HepG2 (cell line): ENCODE data around the gene USP34. TPM values are rescaled to one million over a fixed set of nuclear protein-coding genes. Genes with fewer than 3 reads are reported as not detected.
A peak's percentile ranks its signal among the peaks of the same experiment; 100 is the strongest.

Experiments
- ATAC-seq: fragments of 200-7000 bp; cut with Tn5 transposase; 3 replicates; pipeline ENCODE4 v1.9.1; 2020; ENCODE audit warnings: mild to moderate bottlenecking, moderate library complexity
- BruUV-seq: library from RNA; stranded (reverse); fragments of 400-500 nt; replicated peaks from 2 replicates; lab custom pipeline; 2021; lab: Mats Ljungman, UMichigan
- CTCF ChIA-PET: fragments of 300-600 bp; formaldehyde crosslinking; extraction: SDS; loops from one replicate; lab custom pipeline; 2021; ENCODE audit warnings: low total read pairs, inconsistent platforms, low intra/inter-chr PET ratio; lab: Yijun Ruan, JAX
- POLR2A ChIA-PET: fragments of 350-600 bp; sonication (Branson Sonifier 250); formaldehyde crosslinking; loops from one replicate; lab custom pipeline; 2020; ENCODE audit warnings: antibody characterized with exemption, inconsistent platforms; lab: Yijun Ruan, JAX
- DNase-seq: peaks from one replicate; pipeline ENCODE4 v3.0.0-alpha.2; 2015; ENCODE audit warnings: low spot score
- FAIRE-seq: peaks from 3 replicates; lab custom pipeline; 2011; peaks lifted over from hg19 to GRCh38; lab: Jason Lieb, UNC
- H2AFZ ChIP-seq: one replicate; pipeline ENCODE4 v1.6.1; 2011; ENCODE audit warnings: low read length, inconsistent platforms
- H3K27ac ChIP-seq: fragments of 300-600 bp; 3 replicates; pipeline ENCODE4 v1.8.0; 2011; ENCODE audit warnings: mixed run types, mild to moderate bottlenecking, mixed read lengths, low read length, inconsistent platforms; ENCODE audit not compliant: insufficient read depth; ENCODE audit errors: extremely low read length
- H3K27me3 ChIP-seq, 2 experiments: fragments of 200-600 bp in 1 of 2; 2 replicates in 1 of 2; 3 replicates in 1 of 2; pipeline versions ENCODE4 v1.6.0 to v1.8.0; 2011; ENCODE audit warnings: low read length in 2 of 2, mild to moderate bottlenecking in 2 of 2, moderate library complexity in 2 of 2, inconsistent platforms in 1 of 2; ENCODE audit not compliant: insufficient read depth in 2 of 2, control insufficient read depth in 1 of 2
- H3K36me3 ChIP-seq, 2 experiments: fragments of 200-600 bp in 1 of 2; replicated peaks in 1 of 2; 2 replicates in 1 of 2; 3 replicates in 1 of 2; pipeline versions ENCODE4 v1.5.1 to v1.8.0; 2011; ENCODE audit warnings: low read length in 2 of 2, inconsistent platforms in 1 of 2; ENCODE audit not compliant: insufficient read depth in 2 of 2, control insufficient read depth in 1 of 2
- H3K4me1 ChIP-seq: 2 replicates; pipeline ENCODE4 v1.5.1; 2012; ENCODE audit warnings: low read length, inconsistent platforms; ENCODE audit not compliant: insufficient read depth
- H3K4me2 ChIP-seq: 2 replicates; pipeline ENCODE4 v1.6.0; 2011; ENCODE audit warnings: low read depth, low read length, inconsistent platforms
- H3K4me3 ChIP-seq, 3 experiments: fragments of 200-600 bp in 1 of 3; sonication (generic), shearing (Covaris generic) in 1 of 3; replicated peaks in 1 of 3; 2 replicates each; pipeline ENCODE4 v1.5.1; 2011 to 2016; ENCODE audit warnings: low read length in 3 of 3, inconsistent platforms in 2 of 3, low read depth in 2 of 3, mild to moderate bottlenecking in 2 of 3, control low read depth in 1 of 3, mixed read lengths in 1 of 3; ENCODE audit not compliant: insufficient read depth in 1 of 3
- H3K79me2 ChIP-seq: one replicate; pipeline ENCODE4 v1.6.1; 2011; ENCODE audit warnings: low read length, inconsistent platforms; ENCODE audit not compliant: insufficient read depth
- H3K9ac ChIP-seq: 2 replicates; pipeline ENCODE4 v1.6.0; 2011; ENCODE audit warnings: mild to moderate bottlenecking, low read depth, low read length, inconsistent platforms; ENCODE audit not compliant: insufficient read depth
- H3K9me3 ChIP-seq: 2 replicates; pipeline ENCODE4 v1.5.1; 2012; ENCODE audit warnings: mild to moderate bottlenecking, low read length
- H4K20me1 ChIP-seq: 2 replicates; pipeline ENCODE4 v1.6.0; 2011; ENCODE audit warnings: inconsistent platforms, mild to moderate bottlenecking, low read length, moderate library complexity; ENCODE audit not compliant: insufficient read depth
- ATAD3A ChIP-seq: sonication (generic); formaldehyde crosslinking; IDR thresholded peaks from 2 replicates; pipeline ENCODE4 v1.4.0; 2020; ENCODE audit warnings: missing genetic modification reagents
- CAMTA2 ChIP-seq: sonication (generic); formaldehyde crosslinking; IDR thresholded peaks from 2 replicates; pipeline ENCODE4 v1.4.0; 2020; ENCODE audit warnings: mild to moderate bottlenecking, missing genetic modification reagents, borderline replicate concordance
- CENPX ChIP-seq: sonication (generic); formaldehyde crosslinking; IDR thresholded peaks from 2 replicates; pipeline ENCODE4 v1.9.0; 2021; ENCODE audit warnings: mild to moderate bottlenecking, missing genetic modification reagents, moderate library complexity
- PHF21A ChIP-seq: sonication (generic); formaldehyde crosslinking; IDR thresholded peaks from 2 replicates; pipeline ENCODE4 v1.5.0; 2020; ENCODE audit warnings: mild to moderate bottlenecking, missing genetic modification reagents
- SOX6 ChIP-seq, 2 experiments: fragments of 450-650 bp in 1 of 2; sonication (generic) in 1 of 2; formaldehyde crosslinking in 1 of 2; IDR thresholded peaks; 2 replicates each; pipeline versions ENCODE4 v1.4.0 to v1.6.1; 2017 to 2020; ENCODE audit warnings: antibody characterized with exemption in 1 of 2, mild to moderate bottlenecking in 1 of 2, missing genetic modification reagents in 1 of 2
- THYN1 ChIP-seq: sonication (generic); formaldehyde crosslinking; IDR thresholded peaks from 2 replicates; pipeline ENCODE4 v1.8.1; 2023; ENCODE audit warnings: low read depth, mild to moderate bottlenecking, moderate library complexity, missing genetic modification reagents, borderline replicate concordance
- TRIM24 ChIP-seq: sonication (generic); formaldehyde crosslinking; IDR thresholded peaks from 2 replicates; pipeline ENCODE4 v1.8.0; 2022; ENCODE audit warnings: mild to moderate bottlenecking, missing genetic modification reagents
- ZEB1 ChIP-seq: IDR thresholded peaks from 2 replicates; pipeline ENCODE4 v1.6.1; 2012; ENCODE audit warnings: mild to moderate bottlenecking, low read depth, inconsistent platforms; ENCODE audit not compliant: insufficient replicate concordance
- ZMYM2 ChIP-seq: sonication (generic); formaldehyde crosslinking; IDR thresholded peaks from 2 replicates; pipeline ENCODE4 v1.8.0; 2022; ENCODE audit warnings: mild to moderate bottlenecking, missing genetic modification reagents
- ZNF552 ChIP-seq: sonication (generic); formaldehyde crosslinking; IDR thresholded peaks from 2 replicates; pipeline ENCODE4 v1.9.0; 2022; ENCODE audit warnings: missing genetic modification reagents, mild to moderate bottlenecking, borderline replicate concordance
- ZNF879 ChIP-seq: sonication (generic); formaldehyde crosslinking; IDR thresholded peaks from 2 replicates; pipeline ENCODE4 v1.8.1; 2023; ENCODE audit warnings: missing genetic modification reagents
- ZSCAN31 ChIP-seq: sonication (generic); formaldehyde crosslinking; IDR thresholded peaks from 2 replicates; pipeline ENCODE4 v1.5.0; 2020; ENCODE audit warnings: low read depth, mild to moderate bottlenecking, missing genetic modification reagents
- ZZZ3 ChIP-seq: sonication (generic); formaldehyde crosslinking; IDR thresholded peaks from 2 replicates; pipeline ENCODE4 v1.4.0; 2020; ENCODE audit warnings: missing genetic modification reagents, mild to moderate bottlenecking, borderline replicate concordance
- WGBS: methylation state at CpG from one replicate; pipeline ENCODE4 v1.1.6; 2017; ENCODE audit warnings: low lambda C conversion rate; 5-methylcytosine and 5-hydroxymethylcytosine counted together
- in situ Hi-C: cut with HindIII; loops from 2 replicates; pipeline ENCODE4 v1.10.0; 2017; ENCODE audit warnings: low pct_unique_long_range_greater_than_20kb; ENCODE audit not compliant: extremely low pct_ligation_motif_present
- intact Hi-C: fragments of 100-400 bp; cut with micrococcal nuclease; formaldehyde crosslinking; loops from one replicate; pipeline ENCODE4 v1.10.0; 2022; ENCODE audit not compliant: unreplicated experiment
- polyA plus RNA-seq, 8 experiments: library from polyadenylated mRNA; depleted of rRNA in 3 of 8; stranded (reverse) in 7 of 8; unstranded in 1 of 8; fragments of >200 nt; fragmentation: Illumina TruSeq in 4 of 8; extraction: Trizol in 4 of 8; gene quantifications; 2 replicates each; pipeline versions ENCODE4 v1.2.1 to v1.2.3, GENCODE V29; 2011 to 2016; ENCODE audit warnings: low read depth in 4 of 8, missing spikeins in 1 of 8, mixed read lengths in 1 of 8; ENCODE audit not compliant: insufficient read depth in 1 of 8
- total RNA-seq, 5 experiments: library from RNA; depleted of rRNA; stranded (reverse); fragments of >200 nt; fragmentation: Illumina TruSeq; extraction: Trizol; gene quantifications; 2 replicates each; pipeline ENCODE4 v1.2.3, GENCODE V29; 2016; ENCODE audit warnings: low read depth in 1 of 5
- TF ChIP-seq, protein P1 (sequence below): sonication (generic); formaldehyde crosslinking; IDR thresholded peaks from 2 replicates; pipeline ENCODE4 v1.4.0; 2020; ENCODE audit warnings: missing genetic modification reagents
- TF ChIP-seq, protein P2 (sequence below): sonication (generic); formaldehyde crosslinking; IDR thresholded peaks from 2 replicates; pipeline ENCODE4 v1.8.0; 2022; ENCODE audit warnings: missing genetic modification reagents, mild to moderate bottlenecking, inconsistent platforms, borderline replicate concordance
- TF ChIP-seq, protein P3 (sequence below): sonication (generic); formaldehyde crosslinking; IDR thresholded peaks from 2 replicates; pipeline ENCODE4; 2020; ENCODE audit warnings: missing genetic modification reagents, mild to moderate bottlenecking, borderline replicate concordance

USP34 gene
- total and polyA plus RNA-seq, 2 of the 13 experiments (the other 11 are each of a cell fraction or from before 2014, with no cell fraction given): 99.2 to 100 TPM

DNA sequence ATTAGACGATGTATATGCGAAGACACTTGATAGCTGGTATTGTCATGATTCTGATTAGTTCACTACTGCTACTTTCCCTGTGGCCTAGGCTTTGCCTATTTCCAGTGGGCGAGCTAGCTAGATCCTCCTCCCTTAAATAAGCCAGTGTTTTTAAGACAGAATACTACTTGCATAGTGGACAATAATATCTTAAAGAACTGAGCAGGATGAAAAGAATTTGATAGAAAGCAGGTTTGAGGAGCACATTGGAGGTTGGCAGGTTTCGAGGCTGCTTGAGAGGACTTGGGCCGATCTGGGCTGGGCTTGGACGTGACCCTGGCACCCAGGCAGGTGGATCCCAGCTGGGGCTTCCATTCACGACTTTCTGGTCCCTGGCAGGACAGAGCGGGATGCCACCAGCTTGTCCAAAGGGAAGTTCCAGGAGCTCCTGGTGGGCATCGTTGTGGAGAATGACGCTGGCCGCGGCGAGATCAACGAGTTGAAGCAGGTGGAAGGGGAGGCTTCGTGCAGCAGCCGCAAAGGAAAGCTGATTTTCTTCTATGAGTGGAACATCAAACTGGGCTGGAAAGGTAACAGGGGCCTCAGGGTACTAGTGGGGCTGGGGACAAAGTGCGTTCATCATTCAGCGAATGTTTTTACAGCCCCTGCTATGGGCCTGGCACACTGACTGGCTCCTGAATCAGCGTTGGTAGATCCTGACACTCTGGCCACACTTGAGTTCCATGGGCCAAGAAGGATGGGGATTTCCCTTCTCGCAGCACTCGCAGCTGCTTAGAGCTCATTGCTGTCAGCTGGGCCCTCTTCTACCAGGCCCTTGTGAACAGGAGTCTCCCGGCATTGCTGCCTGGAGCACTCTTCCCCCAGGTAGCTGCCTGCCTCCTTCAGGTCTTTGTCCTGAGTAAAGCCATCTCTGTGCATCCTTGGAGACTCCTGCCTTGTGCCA lies 292.0 kb downstream of the USP34 start:
- in situ Hi-C loops (no loop called here), intact Hi-C loops (no loop called here)
- ChIA-PET POLR2A (interaction anchor here (0.7 to 4.0 kb wide), 12 partner anchors 10 to 585 kb away, joined by 3 to 79 read pairs (median 8); partner anchors contain the start of genes C2orf74, PEX13, PUS10 and SANBR), CTCF (no interaction called here)
- Histone ChIP-seq H3K4me3 (peak overlapping the region; percentile 85 to 94 (median 93)), H3K27ac (peak overlapping the region; percentile 93), H4K20me1 (peaks cover under 1% of the 10 kb centered on the region; the same call in 1 of the 2 replicates), H3K9me3 (no peaks in the 10 kb centered on the region), H3K9ac (peak overlapping the region; percentile 96), H3K36me3 (peaks cover 16 to 42% of the 10 kb centered on the region in 2 experiments), H2AFZ (no peak overlapping the region), H3K4me1 (peaks cover 78% of the 10 kb centered on the region), H3K4me2 (peak overlapping the region; percentile 85), H3K27me3 (no peaks in the 10 kb centered on the region), H3K79me2 (peaks cover 58% of the 10 kb centered on the region)
- 92% methylated on average over 22 of the region's 22 CpGs for WGBS
- no peak for FAIRE-seq
- ATAC-seq: no peak
- no peak for DNase-seq
- no TSS peak for BruUV-seq
- no peak for TF ChIP-seq THYN1 (CRISPR knock-in tag)
- TF ChIP-seq, protein P1, sequence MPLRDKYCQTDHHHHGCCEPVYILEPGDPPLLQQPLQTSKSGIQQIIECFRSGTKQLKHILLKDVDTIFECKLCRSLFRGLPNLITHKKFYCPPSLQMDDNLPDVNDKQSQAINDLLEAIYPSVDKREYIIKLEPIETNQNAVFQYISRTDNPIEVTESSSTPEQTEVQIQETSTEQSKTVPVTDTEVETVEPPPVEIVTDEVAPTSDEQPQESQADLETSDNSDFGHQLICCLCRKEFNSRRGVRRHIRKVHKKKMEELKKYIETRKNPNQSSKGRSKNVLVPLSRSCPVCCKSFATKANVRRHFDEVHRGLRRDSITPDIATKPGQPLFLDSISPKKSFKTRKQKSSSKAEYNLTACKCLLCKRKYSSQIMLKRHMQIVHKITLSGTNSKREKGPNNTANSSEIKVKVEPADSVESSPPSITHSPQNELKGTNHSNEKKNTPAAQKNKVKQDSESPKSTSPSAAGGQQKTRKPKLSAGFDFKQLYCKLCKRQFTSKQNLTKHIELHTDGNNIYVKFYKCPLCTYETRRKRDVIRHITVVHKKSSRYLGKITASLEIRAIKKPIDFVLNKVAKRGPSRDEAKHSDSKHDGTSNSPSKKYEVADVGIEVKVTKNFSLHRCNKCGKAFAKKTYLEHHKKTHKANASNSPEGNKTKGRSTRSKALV: 0 out of 2 replicates have a peak, but pooled peaks have one; percentile 2
- no peak for TF ChIP-seq PHF21A (CRISPR knock-in tag)
- no peak for TF ChIP-seq ZEB1
- TF ChIP-seq CAMTA2 (CRISPR knock-in tag): peak; percentile 58; the same call in 1 of the 2 replicates
- TF ChIP-seq SOX6 (IDR thresholded peaks at IDR 0.05): no peak
- 0 out of 2 replicates have a peak, but pooled peaks have one; percentile 17 for TF ChIP-seq SOX6 (CRISPR knock-in tag; IDR thresholded peaks at IDR 0.05)
- 0 out of 2 replicates have a peak, but pooled peaks have one; percentile 11 for TF ChIP-seq ZSCAN31 (CRISPR knock-in tag)
- TF ChIP-seq, protein P2, sequence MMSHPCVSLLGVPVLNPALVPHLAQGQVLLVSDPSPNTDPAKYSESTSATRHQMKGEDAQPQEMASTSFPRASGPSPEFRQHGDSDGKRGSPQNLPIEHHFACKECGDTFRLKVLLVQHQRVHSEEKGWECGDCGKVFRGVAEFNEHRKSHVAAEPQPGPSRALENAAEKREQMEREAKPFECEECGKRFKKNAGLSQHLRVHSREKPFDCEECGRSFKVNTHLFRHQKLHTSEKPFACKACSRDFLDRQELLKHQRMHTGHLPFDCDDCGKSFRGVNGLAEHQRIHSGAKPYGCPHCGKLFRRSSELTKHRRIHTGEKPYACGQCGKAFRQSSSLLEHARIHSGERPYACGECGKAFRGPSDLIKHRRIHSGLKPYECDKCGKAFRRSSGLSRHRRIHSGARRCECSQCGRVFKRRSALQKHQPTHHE (CRISPR knock-in tag): peak; percentile 27; the same call in 1 of the 2 replicates
- no peak for TF ChIP-seq CENPX (CRISPR knock-in tag)
- TF ChIP-seq, protein P3, sequence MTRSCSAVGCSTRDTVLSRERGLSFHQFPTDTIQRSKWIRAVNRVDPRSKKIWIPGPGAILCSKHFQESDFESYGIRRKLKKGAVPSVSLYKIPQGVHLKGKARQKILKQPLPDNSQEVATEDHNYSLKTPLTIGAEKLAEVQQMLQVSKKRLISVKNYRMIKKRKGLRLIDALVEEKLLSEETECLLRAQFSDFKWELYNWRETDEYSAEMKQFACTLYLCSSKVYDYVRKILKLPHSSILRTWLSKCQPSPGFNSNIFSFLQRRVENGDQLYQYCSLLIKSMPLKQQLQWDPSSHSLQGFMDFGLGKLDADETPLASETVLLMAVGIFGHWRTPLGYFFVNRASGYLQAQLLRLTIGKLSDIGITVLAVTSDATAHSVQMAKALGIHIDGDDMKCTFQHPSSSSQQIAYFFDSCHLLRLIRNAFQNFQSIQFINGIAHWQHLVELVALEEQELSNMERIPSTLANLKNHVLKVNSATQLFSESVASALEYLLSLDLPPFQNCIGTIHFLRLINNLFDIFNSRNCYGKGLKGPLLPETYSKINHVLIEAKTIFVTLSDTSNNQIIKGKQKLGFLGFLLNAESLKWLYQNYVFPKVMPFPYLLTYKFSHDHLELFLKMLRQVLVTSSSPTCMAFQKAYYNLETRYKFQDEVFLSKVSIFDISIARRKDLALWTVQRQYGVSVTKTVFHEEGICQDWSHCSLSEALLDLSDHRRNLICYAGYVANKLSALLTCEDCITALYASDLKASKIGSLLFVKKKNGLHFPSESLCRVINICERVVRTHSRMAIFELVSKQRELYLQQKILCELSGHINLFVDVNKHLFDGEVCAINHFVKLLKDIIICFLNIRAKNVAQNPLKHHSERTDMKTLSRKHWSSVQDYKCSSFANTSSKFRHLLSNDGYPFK (CRISPR knock-in tag): no peak
- TF ChIP-seq ZNF879 (CRISPR knock-in tag): 0 out of 2 replicates have a peak, but pooled peaks have one; percentile 37
- no peak for TF ChIP-seq TRIM24
- 0 out of 2 replicates have a peak, but pooled peaks have one; percentile 24 for TF ChIP-seq ZMYM2
- TF ChIP-seq ZNF552 (CRISPR knock-in tag): peak; percentile 53; the same call in 1 of the 2 replicates
- no peak for TF ChIP-seq ZZZ3 (CRISPR knock-in tag)
- TF ChIP-seq ATAD3A (CRISPR knock-in tag): no peak
